ENCODE results near the gene DMD. TPM values are rescaled to one million over a fixed set of nuclear protein-coding genes. Genes with fewer than 3 reads are reported as not detected.
A peak's percentile ranks its signal among the peaks of the same experiment; 100 is the strongest.

The DMD gene
- total and polyA plus RNA-seq, 5 donors: 49.5 to 173 (median 125) TPM

GRCh38 chrX:31092476-31092875 is 2118.9 kb downstream of the DMD start:
- no peaks in the 10 kb centered on the region for H3K9me3 ChIP-seq (ENCODE audit: control insufficient read depth, low read length)
- H3K4me1 ChIP-seq (ENCODE audit: control insufficient read depth, insufficient read depth, low read length): no peaks in the 10 kb centered on the region
- DNase-seq: no peak
- ATAC-seq: no peak
- no peak overlapping the region for H3K4me3 ChIP-seq (ENCODE audit: low read length)
- no peak overlapping the region for H3K27ac ChIP-seq (ENCODE audit: low read length)
- WGBS: 46% methylated on average over 3 of the region's 3 CpGs
- no peaks in the 10 kb centered on the region for H3K27me3 ChIP-seq (ENCODE audit: control insufficient read depth, insufficient read depth)
- intact Hi-C loops (cut with DNase I): no loop called here

GRCh38 chrX:31091819-31092218 is 2119.5 kb downstream of the DMD start:
- WGBS: 85% methylated on average over 1 of the region's 1 CpG

GRCh38 chrX:31074522-31074921 is 2136.8 kb downstream of the DMD start:
- no peak overlapping the region for H3K27ac ChIP-seq (ENCODE audit: low read length)
- no peak overlapping the region for H3K4me3 ChIP-seq (ENCODE audit: low read length)
- H3K4me1 ChIP-seq (ENCODE audit: control insufficient read depth, insufficient read depth, low read length): no peaks in the 10 kb centered on the region
- intact Hi-C loops (cut with DNase I): no loop called here
- H3K9me3 ChIP-seq (ENCODE audit: control insufficient read depth, low read length): no peaks in the 10 kb centered on the region
- DNase-seq: no peak
- 90% methylated on average over 2 of the region's 2 CpGs for WGBS
- no peak for ATAC-seq
- no peaks in the 10 kb centered on the region for H3K27me3 ChIP-seq (ENCODE audit: control insufficient read depth, insufficient read depth)

More at GRCh38 chrX:31091819-31092218, 2119.5 kb downstream of the DMD start:
- ATAC-seq (no peak), DNase-seq (no peak)
- no peak overlapping the region for H3K4me3 ChIP-seq (ENCODE audit: low read length)
- intact Hi-C loops (cut with DNase I): no loop called here
- no peaks in the 10 kb centered on the region for H3K4me1 ChIP-seq (ENCODE audit: control insufficient read depth, insufficient read depth, low read length)
- H3K27ac ChIP-seq (ENCODE audit: low read length): no peak overlapping the region
- H3K27me3 ChIP-seq (ENCODE audit: control insufficient read depth, insufficient read depth): no peaks in the 10 kb centered on the region
- no peaks in the 10 kb centered on the region for H3K9me3 ChIP-seq (ENCODE audit: control insufficient read depth, low read length)

- Histone ChIP-seq H3K27ac (ENCODE audit: low read length) (no peak within 1 kb of the TSS), H3K4me3 (ENCODE audit: low read length) (no peak within 1 kb of the TSS), H3K9me3 (ENCODE audit: control insufficient read depth, low read length) (no peaks in the 10 kb centered on the region), H3K27me3 (ENCODE audit: control insufficient read depth, insufficient read depth) (no peaks in the 10 kb centered on the region), H3K4me1 (ENCODE audit: control insufficient read depth, insufficient read depth, low read length) (no peaks in the 10 kb centered on the region)
- WGBS: 98% methylated on average over 32 of the region's 33 CpGs
- ATAC-seq (no peak), DNase-seq (peak in 1 of 3 donors; percentile 41)
- intact Hi-C loops (cut with DNase I): no loop called here
Measured at GRCh38 chrX:31071725-31072124, 2139.6 kb downstream of the DMD start, which contains the start of gene FTHL17. Gene FTHL17, minus strand, starts transcription at chrX:31072041. Its CDS starts 88 bp downstream, at chrX:31071953.

- 91% methylated on average over 18 of the region's 18 CpGs for WGBS
- Histone ChIP-seq H3K4me1 (ENCODE audit: control insufficient read depth, insufficient read depth, low read length) (no peaks in the 10 kb centered on the region), H3K4me3 (ENCODE audit: low read length) (no peak overlapping the region), H3K9me3 (ENCODE audit: control insufficient read depth, low read length) (no peaks in the 10 kb centered on the region), H3K27me3 (ENCODE audit: control insufficient read depth, insufficient read depth) (no peaks in the 10 kb centered on the region), H3K27ac (ENCODE audit: low read length) (no peak overlapping the region)
- no peak for ATAC-seq
- intact Hi-C loops (cut with DNase I): no loop called here
- no peak for DNase-seq
Measured at GRCh38 chrX:31071262-31071661, 2140.1 kb downstream of the DMD start.

GRCh38 chrX:31070057-31070468 is 2141.3 kb downstream of the DMD start:
- no peaks in the 10 kb centered on the region for H3K27me3 ChIP-seq (ENCODE audit: control insufficient read depth, insufficient read depth)
- ATAC-seq (no peak), DNase-seq (no peak)
- intact Hi-C loops (cut with DNase I): no loop called here
- no peaks in the 10 kb centered on the region for H3K4me1 ChIP-seq (ENCODE audit: control insufficient read depth, insufficient read depth, low read length)
- no peak overlapping the region for H3K4me3 ChIP-seq (ENCODE audit: low read length)
- H3K27ac ChIP-seq (ENCODE audit: low read length): no peak overlapping the region
- no peaks in the 10 kb centered on the region for H3K9me3 ChIP-seq (ENCODE audit: control insufficient read depth, low read length)

Small RNA genes within 50 kb of the gene (microRNA-seq; reads per million reads assigned to microRNA genes)
- gene MIR3915: 0.84 to 1.1 reads per million in 2 donors
- 0 reads per million in 2 donors for gene MIR548F5

All from right cardiac atrium (tissue), 5 donors.